Measurements from ENCODE around the gene TYSND1.

TYSND1 gene

DNA sequence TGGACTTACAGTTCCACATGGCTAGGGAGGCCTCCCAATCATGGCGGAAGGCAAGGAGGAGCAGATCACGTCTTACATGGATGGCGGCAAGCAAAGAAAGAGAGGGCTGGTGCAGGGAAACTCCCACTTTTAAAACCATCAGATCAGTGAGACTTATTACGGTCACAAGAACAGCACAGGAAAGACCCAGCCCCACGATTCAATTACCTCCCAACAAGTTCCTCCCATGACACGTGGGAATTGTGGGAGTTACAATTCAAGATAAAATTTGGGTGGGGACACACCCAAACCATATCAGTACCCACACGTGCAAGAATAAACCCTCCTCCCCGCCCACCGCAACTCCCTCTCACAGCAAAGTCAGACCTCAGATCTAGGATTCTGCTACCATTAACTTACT lies 9.4 kb downstream of the TYSND1 start:
- in situ Hi-C loops (cut with MboI; ENCODE audit: low sequenced_read_pairs, unreplicated experiment), result no loop called here
- DNase-seq (ENCODE audit: low spot score), result no peak
- TF ChIP-seq, protein P1, sequence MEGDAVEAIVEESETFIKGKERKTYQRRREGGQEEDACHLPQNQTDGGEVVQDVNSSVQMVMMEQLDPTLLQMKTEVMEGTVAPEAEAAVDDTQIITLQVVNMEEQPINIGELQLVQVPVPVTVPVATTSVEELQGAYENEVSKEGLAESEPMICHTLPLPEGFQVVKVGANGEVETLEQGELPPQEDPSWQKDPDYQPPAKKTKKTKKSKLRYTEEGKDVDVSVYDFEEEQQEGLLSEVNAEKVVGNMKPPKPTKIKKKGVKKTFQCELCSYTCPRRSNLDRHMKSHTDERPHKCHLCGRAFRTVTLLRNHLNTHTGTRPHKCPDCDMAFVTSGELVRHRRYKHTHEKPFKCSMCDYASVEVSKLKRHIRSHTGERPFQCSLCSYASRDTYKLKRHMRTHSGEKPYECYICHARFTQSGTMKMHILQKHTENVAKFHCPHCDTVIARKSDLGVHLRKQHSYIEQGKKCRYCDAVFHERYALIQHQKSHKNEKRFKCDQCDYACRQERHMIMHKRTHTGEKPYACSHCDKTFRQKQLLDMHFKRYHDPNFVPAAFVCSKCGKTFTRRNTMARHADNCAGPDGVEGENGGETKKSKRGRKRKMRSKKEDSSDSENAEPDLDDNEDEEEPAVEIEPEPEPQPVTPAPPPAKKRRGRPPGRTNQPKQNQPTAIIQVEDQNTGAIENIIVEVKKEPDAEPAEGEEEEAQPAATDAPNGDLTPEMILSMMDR (IDR thresholded peaks at IDR 0.05; ENCODE audit: borderline replicate concordance, control extremely low read depth, extremely low read depth, insufficient read depth, missing control alignments), result no peak

DNA sequence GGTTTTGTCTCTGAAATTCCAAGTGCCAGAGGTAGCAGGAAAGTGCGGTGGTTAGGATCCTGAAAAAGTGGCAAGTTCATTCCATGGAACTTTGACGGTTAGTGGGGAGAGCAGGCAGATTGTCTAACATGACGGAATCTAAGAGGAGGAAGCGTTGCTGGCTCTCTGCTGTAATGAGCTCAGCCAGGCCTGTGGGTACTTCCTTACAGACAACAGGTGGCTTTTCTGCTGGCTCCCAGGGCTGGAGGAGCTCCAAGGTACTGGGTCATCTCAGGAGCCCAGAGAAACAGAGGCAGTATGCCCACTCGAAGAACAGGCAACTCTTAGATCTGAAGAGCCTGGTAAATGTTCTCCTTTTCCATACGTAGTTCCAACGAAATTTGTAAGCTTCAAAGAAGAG lies 10.8 kb downstream of the TYSND1 start:
- in situ Hi-C loops (cut with MboI; ENCODE audit: low sequenced_read_pairs, unreplicated experiment), result no loop called here
- DNase-seq (ENCODE audit: low spot score), result no peak
- TF ChIP-seq, protein P1 (IDR thresholded peaks at IDR 0.05; ENCODE audit: borderline replicate concordance, control extremely low read depth, extremely low read depth, insufficient read depth, missing control alignments), result no peak

DNA sequence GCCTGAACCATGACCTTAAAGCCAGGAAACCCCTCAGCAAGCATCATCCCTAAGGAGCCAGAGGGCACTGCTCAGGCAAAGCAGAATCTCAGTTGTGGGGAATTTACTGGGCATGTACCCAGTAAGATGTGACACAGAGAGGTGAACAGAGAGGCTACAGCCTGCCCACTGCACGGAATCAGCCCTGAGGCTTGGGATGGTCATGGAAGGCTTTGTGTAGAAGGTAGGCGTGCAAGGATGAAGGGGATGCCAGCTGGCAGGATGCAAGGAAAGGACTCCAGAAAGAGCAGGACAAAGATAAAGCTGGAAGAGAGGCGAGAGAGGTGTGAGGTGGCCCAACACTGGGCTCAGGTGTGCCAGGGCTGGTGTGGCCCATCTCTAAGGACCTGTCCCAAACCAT lies 11.5 kb downstream of the TYSND1 start:
- in situ Hi-C loops (cut with MboI; ENCODE audit: low sequenced_read_pairs, unreplicated experiment), result no loop called here
- TF ChIP-seq, protein P1 (IDR thresholded peaks at IDR 0.05; ENCODE audit: borderline replicate concordance, control extremely low read depth, extremely low read depth, insufficient read depth, missing control alignments), result no peak
- DNase-seq (ENCODE audit: low spot score), result no peak

DNA sequence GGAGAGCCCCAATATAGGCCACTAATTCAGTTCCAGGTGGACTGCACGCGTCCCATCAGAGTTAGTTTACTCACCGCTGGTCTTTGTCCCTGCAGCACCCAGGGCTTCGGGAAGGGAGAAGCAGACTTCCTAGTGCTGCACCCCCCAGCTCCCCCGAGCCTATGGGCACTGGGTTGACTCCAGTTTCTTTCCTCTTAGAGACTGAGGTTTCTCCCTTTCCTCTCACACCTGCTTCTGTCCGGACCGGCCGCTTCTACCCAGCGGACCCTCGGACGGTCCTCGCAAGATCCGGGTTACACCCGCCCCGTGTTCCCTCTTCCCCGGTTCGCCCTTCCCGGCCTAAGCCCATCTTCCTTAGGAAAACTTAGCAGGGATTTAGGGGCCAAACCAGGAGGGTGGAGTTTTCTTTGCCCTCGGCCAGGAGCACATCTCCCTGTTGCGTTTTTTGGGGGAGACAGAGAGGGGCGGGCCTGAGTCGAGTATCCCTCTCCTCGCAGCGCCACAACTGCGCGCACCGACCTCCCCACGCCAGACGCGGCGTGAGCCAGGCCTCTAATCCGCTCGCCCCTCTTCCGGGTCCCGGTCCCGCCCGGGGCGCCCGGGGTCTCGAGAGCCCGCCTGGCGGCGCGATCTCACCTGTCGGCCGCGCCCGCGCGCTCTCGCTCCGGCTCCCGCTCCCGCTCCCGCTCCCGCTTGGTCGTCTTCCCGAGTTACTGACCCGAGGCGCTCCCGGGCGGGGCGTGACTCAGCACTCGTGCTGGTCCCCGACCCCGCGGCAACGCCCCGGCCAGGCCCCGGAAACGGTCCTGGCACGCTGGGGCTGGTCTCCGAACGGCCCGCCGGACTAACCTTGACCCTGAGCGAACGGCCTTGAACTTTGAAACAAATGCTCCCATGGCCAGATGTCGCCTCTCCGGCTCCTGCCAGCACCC lies 14.1 kb downstream of the TYSND1 start, which contains the start of gene AIFM2:
AIFM2 (minus strand) TSS at position 728 of the 932 bp plus-strand sequence. CDS start 8,741 bp downstream, outside the sequence.
- DNase-seq (ENCODE audit: low spot score), result peak; percentile 86
- in situ Hi-C loops (cut with MboI; ENCODE audit: low sequenced_read_pairs, unreplicated experiment), result no loop called here
- TF ChIP-seq, protein P1 (IDR thresholded peaks at IDR 0.05; ENCODE audit: borderline replicate concordance, control extremely low read depth, extremely low read depth, insufficient read depth, missing control alignments), result no peak

DNA sequence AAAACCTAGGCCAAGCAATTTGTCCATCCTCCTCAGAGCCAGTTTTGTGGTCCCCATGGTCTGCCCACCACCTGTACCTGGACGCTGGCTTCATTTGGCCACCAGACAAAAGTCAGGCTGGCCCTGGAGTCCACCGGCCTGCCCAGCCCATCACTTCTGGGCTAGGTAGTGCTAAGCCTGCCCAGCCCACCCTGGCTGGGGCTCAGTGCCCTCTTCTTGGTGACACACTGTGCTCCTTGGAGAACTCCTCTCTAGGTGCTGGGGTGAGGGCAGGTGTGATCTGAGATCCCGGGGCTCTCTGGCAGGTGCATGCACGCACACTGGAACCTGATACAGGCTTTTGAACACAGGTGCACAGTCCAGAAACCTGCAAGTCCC lies 15.0 kb downstream of the TYSND1 start:
- in situ Hi-C loops (cut with MboI; ENCODE audit: low sequenced_read_pairs, unreplicated experiment), result no loop called here
- peak; percentile 26 for DNase-seq (ENCODE audit: low spot score)
- TF ChIP-seq, protein P1 (IDR thresholded peaks at IDR 0.05; ENCODE audit: borderline replicate concordance, control extremely low read depth, extremely low read depth, insufficient read depth, missing control alignments), result no peak

DNA sequence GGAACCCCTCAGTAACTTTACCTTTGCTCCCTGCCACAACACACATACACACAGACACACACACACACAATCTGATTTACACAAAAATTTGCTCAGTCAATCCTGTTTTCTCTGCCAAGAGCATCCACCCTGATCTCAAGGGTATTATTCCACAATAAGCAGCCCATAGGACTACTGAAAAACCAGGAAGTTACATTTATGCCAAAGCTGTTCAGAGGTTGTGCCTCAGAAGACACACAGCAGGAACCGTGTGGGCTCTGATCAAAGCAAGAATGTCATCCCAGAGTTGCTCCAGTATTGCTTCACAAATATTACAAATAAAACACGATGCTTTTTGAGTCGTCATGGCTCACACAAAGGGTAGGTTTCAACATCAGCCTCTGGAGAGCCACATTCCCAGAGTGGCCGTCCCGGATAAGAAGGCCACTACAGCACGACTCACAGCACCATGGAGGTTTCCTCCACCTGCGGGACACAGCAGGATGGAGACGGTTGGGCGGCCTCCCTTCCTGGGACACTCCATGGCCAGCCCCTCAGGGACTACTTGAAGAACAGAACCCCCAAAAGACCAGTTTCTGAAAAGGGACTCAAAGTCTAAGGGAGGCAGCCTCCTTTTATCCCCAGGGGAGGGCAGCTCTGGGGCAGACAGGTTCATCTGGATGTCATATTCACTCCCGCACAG lies 15.5 kb downstream of the TYSND1 start:
- DNase-seq (ENCODE audit: low spot score), result no peak
- TF ChIP-seq, protein P1 (IDR thresholded peaks at IDR 0.05; ENCODE audit: borderline replicate concordance, control extremely low read depth, extremely low read depth, insufficient read depth, missing control alignments), result no peak
- in situ Hi-C loops (cut with MboI; ENCODE audit: low sequenced_read_pairs, unreplicated experiment), result no loop called here
